GM13976 (cell line): ENCODE results near the gene FAAP100.

ENCODE experiments used
- DNase-seq: peaks from one replicate; pipeline ENCODE4 v3.0.0; 2012; ENCODE audit warnings: low spot score
- CTCF ChIP-seq: IDR thresholded peaks from 2 replicates; pipeline ENCODE4 v1.5.1; 2012; ENCODE audit warnings: borderline replicate concordance, mild to moderate bottlenecking; ENCODE audit not compliant: insufficient read depth; ENCODE audit errors: extremely low read depth, missing control alignments, control extremely low read depth
- in situ Hi-C: fragments of 300-500 bp; cut with MboI; formaldehyde crosslinking; loops from one replicate; pipeline ENCODE4 v1.12.0; 2022; ENCODE audit warnings: low sequenced_read_pairs, mixed read lengths, inconsistent platforms; ENCODE audit not compliant: unreplicated experiment

FAAP100 gene

GRCh38 chr17:81550285-81550684 is 1.9 kb downstream of the FAAP100 start:
- DNase-seq, result no peak
- in situ Hi-C loops, result no loop called here
- TF ChIP-seq CTCF, result no peak

- in situ Hi-C loops, result no loop called here
- no peak for TF ChIP-seq CTCF
- DNase-seq, result no peak
These were observed 2.3 kb downstream of the FAAP100 start for GRCh38 chr17:81549826-81550225.

GRCh38 chr17:81549031-81549557 is 3.1 kb downstream of the FAAP100 start:
- in situ Hi-C loops, result no loop called here
- no peak for TF ChIP-seq CTCF
- no peak for DNase-seq

- in situ Hi-C loops, result no loop called here
- no peak for TF ChIP-seq CTCF
- no peak for DNase-seq
These were observed 4.6 kb downstream of the FAAP100 start for GRCh38 chr17:81547614-81547982.

GRCh38 chr17:81546906-81547613 is 5.1 kb downstream of the FAAP100 start:
- in situ Hi-C loops, result no loop called here
- TF ChIP-seq CTCF, result no peak
- DNase-seq, result no peak

GRCh38 chr17:81545160-81545949 is 6.8 kb downstream of the FAAP100 start:
- in situ Hi-C loops, result no loop called here
- TF ChIP-seq CTCF, result no peak
- no peak for DNase-seq
